ENCODE data around the gene KCTD20. TPM values are rescaled to one million over a fixed set of nuclear protein-coding genes. Genes with fewer than 3 reads are reported as not detected.

Gene KCTD20
- total and polyA plus RNA-seq, 9 of the 15 experiments (the other 6 are each of a cell fraction or from before 2014, with no cell fraction given), result 28.9 to 160 (median 70.6) TPM

GRCh38 chr6:36423101-36423824 lies 19.5 kb upstream of the KCTD20 start (continued):
- TF ChIP-seq NCOA2 (IDR thresholded peaks at IDR 0.05; ENCODE audit: partially characterized antibody in 2 of 2), result no peak
- TF ChIP-seq HMBOX1 (IDR thresholded peaks at IDR 0.05), result peak; percentile 56; the same call in 1 of the 2 replicates
- TF ChIP-seq HMGN3 (IDR thresholded peaks at IDR 0.05; ENCODE audit: borderline replicate concordance, extremely low read depth, insufficient read length, low read depth, low read length), result peak; percentile 95
- no peak for TF ChIP-seq HOXB6 (CRISPR knock-in tag; IDR thresholded peaks at IDR 0.05; ENCODE audit: borderline replicate concordance)
- TF ChIP-seq ZMIZ1 (IDR thresholded peaks at IDR 0.05; ENCODE audit: low read depth in 2 of 2, low read length in 2 of 2), result 0 out of 4 replicates have a peak, but pooled peaks of 1 of the 2 experiments have one; percentile 24
- TF ChIP-seq MCM3 (IDR thresholded peaks at IDR 0.05), result no peak
- TF ChIP-seq SFPQ (IDR thresholded peaks at IDR 0.05; ENCODE audit: low read depth, low read length), result no peak
- no peak for TF ChIP-seq ZSCAN32 (CRISPR knock-in tag; IDR thresholded peaks at IDR 0.05)
- TF ChIP-seq SRF (CRISPR knock-in tag; IDR thresholded peaks at IDR 0.05), result peak in 1 of 2 experiments; percentile 82; a peak in 2 of 4 replicates
- no peak for TF ChIP-seq PTTG1 (tag; IDR thresholded peaks at IDR 0.05; ENCODE audit: low read depth)
- TF ChIP-seq IRF2 (CRISPR knock-in tag; IDR thresholded peaks at IDR 0.05), result no peak
- TF ChIP-seq ZNF217 (CRISPR knock-in tag; IDR thresholded peaks at IDR 0.05), result no peak
- TF ChIP-seq TEAD2 (tag; IDR thresholded peaks at IDR 0.05), result no peak
- TF ChIP-seq CREM (IDR thresholded peaks at IDR 0.05; ENCODE audit: low read depth), result peak; percentile 90
- no peak for TF ChIP-seq ZNF785 (CRISPR knock-in tag; IDR thresholded peaks at IDR 0.05)
- TF ChIP-seq NCOA6 (IDR thresholded peaks at IDR 0.05), result no peak
- TF ChIP-seq RHOXF2B (CRISPR knock-in tag; conservative IDR thresholded peaks at IDR 0.05), result no peak
- TF ChIP-seq NFXL1 (CRISPR knock-in tag; IDR thresholded peaks at IDR 0.05), result no peak
- TF ChIP-seq BRD4 (IDR thresholded peaks at IDR 0.05), result no peak
- TF ChIP-seq NR2C1 (IDR thresholded peaks at IDR 0.05), result no peak
- TF ChIP-seq NR2C1 (tag; IDR thresholded peaks at IDR 0.05), result no peak
- TF ChIP-seq ZNF316 (IDR thresholded peaks at IDR 0.05), result no peak
- no peak for TF ChIP-seq RBM15 (IDR thresholded peaks at IDR 0.05; ENCODE audit: insufficient read depth, low read length)
- TF ChIP-seq MAFK (IDR thresholded peaks at IDR 0.05; ENCODE audit: low read length), result peak; percentile 44
